Keratinocyte (primary cell): ENCODE data around the gene DMRT3. TPM values are rescaled to one million over a fixed set of nuclear protein-coding genes. Genes with fewer than 3 reads are reported as not detected.

ENCODE experiments used
- DNase-seq: peaks from one replicate; pipeline ENCODE4 v3.0.0-alpha.2; 2011; ENCODE audit warnings: low read depth, missing footprints, low spot score
- FAIRE-seq: peaks from 2 replicates; lab custom pipeline; 2011; peaks lifted over from hg19 to GRCh38; lab: Jason Lieb, UNC
- H2AFZ ChIP-seq: 2 replicates; pipeline ENCODE4 v1.6.0; 2012; ENCODE audit warnings: low read length, control low read depth, inconsistent platforms; ENCODE audit not compliant: control insufficient read depth
- H3K27ac ChIP-seq: 2 replicates; pipeline ENCODE4 v1.5.1; 2011; ENCODE audit warnings: low read length; ENCODE audit not compliant: control insufficient read depth, insufficient read depth
- H3K27me3 ChIP-seq: 3 replicates; pipeline ENCODE4 v1.6.0; 2011; ENCODE audit warnings: low read length; ENCODE audit not compliant: control insufficient read depth, insufficient read depth; ENCODE audit errors: extremely low read depth
- H3K36me3 ChIP-seq, 2 experiments: 2 replicates in 1 of 2; 3 replicates in 1 of 2; pipeline ENCODE4 v1.5.1; 2011; ENCODE audit warnings: low read length in 2 of 2, mild to moderate bottlenecking in 1 of 2; ENCODE audit not compliant: control insufficient read depth in 2 of 2, insufficient read depth in 2 of 2; ENCODE audit errors: extremely low read depth in 1 of 2
- H3K4me1 ChIP-seq: 3 replicates; pipeline ENCODE4 v1.5.1; 2011; ENCODE audit warnings: low read length; ENCODE audit not compliant: control insufficient read depth, insufficient read depth; ENCODE audit errors: extremely low read depth
- H3K4me2 ChIP-seq: 3 replicates; pipeline ENCODE4 v1.6.0; 2011; ENCODE audit warnings: low read depth, low read length; ENCODE audit not compliant: control insufficient read depth, insufficient read depth; ENCODE audit errors: extremely low read depth
- H3K4me3 ChIP-seq, 3 experiments: fragments of 200-600 bp in 1 of 3; sonication (generic) in 1 of 3; 2 replicates in 2 of 3; 3 replicates in 1 of 3; pipeline ENCODE4 v1.5.1; 2011 to 2016; ENCODE audit warnings: low read length in 3 of 3, mild to moderate bottlenecking in 3 of 3, control low read depth in 2 of 3, inconsistent platforms in 1 of 3, low read depth in 1 of 3, mixed read lengths in 1 of 3, mixed run types in 1 of 3, moderate library complexity in 1 of 3; ENCODE audit not compliant: control insufficient read depth in 2 of 3, insufficient read depth in 2 of 3; ENCODE audit errors: extremely low read depth in 1 of 3
- H3K79me2 ChIP-seq: 2 replicates; pipeline ENCODE4 v1.6.0; 2012; ENCODE audit warnings: low read length; ENCODE audit not compliant: control insufficient read depth, insufficient read depth
- H3K9ac ChIP-seq: 3 replicates; pipeline ENCODE4 v1.6.0; 2011; ENCODE audit warnings: low read length; ENCODE audit not compliant: control insufficient read depth, insufficient read depth; ENCODE audit errors: extremely low read depth
- H3K9me1 ChIP-seq: 3 replicates; pipeline ENCODE4 v1.6.0; 2011; ENCODE audit warnings: low read length; ENCODE audit not compliant: control insufficient read depth, insufficient read depth; ENCODE audit errors: extremely low read depth
- H3K9me3 ChIP-seq: 2 replicates; pipeline ENCODE4 v1.5.1; 2012; ENCODE audit warnings: low read depth, low read length; ENCODE audit not compliant: control insufficient read depth
- H4K20me1 ChIP-seq: 3 replicates; pipeline ENCODE4 v1.6.0; 2011; ENCODE audit warnings: low read length; ENCODE audit not compliant: control insufficient read depth, insufficient read depth; ENCODE audit errors: extremely low read depth
- EZH2 ChIP-seq: IDR thresholded peaks from one replicate; pipeline ENCODE4 v1.6.1; 2012; ENCODE audit warnings: inconsistent platforms, mild to moderate bottlenecking, low read length, moderate library complexity
- dilution Hi-C: fragments of 300-500 bp; cut with MboI; formaldehyde crosslinking; loops from one replicate; pipeline ENCODE4 v1.7.0; 2020; ENCODE audit warnings: low sequenced_read_pairs; ENCODE audit not compliant: extremely low pct_ligation_motif_present
- polyA plus RNA-seq, 5 experiments: library from polyadenylated mRNA; depleted of rRNA in 3 of 5; stranded (reverse) in 3 of 5; stranded (forward) in 1 of 5; unstranded in 1 of 5; fragments of >200 nt; gene quantifications; 1 replicate in 1 of 5; 2 replicates in 3 of 5; 3 replicates in 1 of 5; pipeline versions ENCODE4 v1.2.1 to v1.2.3, GENCODE V29; 2011 to 2012; ENCODE audit warnings: missing spikeins in 2 of 5, low read depth in 1 of 5, low replicate concordance in 1 of 5
- TF ChIP-seq, protein P1 (sequence below), 3 experiments: IDR thresholded peaks in 1 of 3; conservative IDR thresholded peaks in 1 of 3; optimal IDR thresholded peaks in 1 of 3; 2 replicates in 2 of 3; 3 replicates in 1 of 3; pipeline versions ENCODE3 to v1.5.1; 2011; ENCODE audit warnings: low read length in 3 of 3, mild to moderate bottlenecking in 3 of 3, moderate library complexity in 2 of 3, control low read depth in 1 of 3, inconsistent platforms in 1 of 3; ENCODE audit not compliant: insufficient read depth in 2 of 3; ENCODE audit errors: extremely low read depth in 1 of 3

The DMRT3 gene
- polyA plus RNA-seq, 1 donor (not counting 4 experiments of a cell fraction or from before 2014, with no cell fraction given) = not detected

- no peaks in the 10 kb centered on the region for H3K9me1 ChIP-seq
- dilution Hi-C loops = no loop called here
- H3K9ac ChIP-seq = no peak overlapping the region
- H3K27me3 ChIP-seq = peaks cover 57% of the 10 kb centered on the region
- H2AFZ ChIP-seq = no peak overlapping the region
- no peaks in the 10 kb centered on the region for H3K36me3 ChIP-seq
- peak; percentile 18 for TF ChIP-seq EZH2
- TF ChIP-seq, protein P1, sequence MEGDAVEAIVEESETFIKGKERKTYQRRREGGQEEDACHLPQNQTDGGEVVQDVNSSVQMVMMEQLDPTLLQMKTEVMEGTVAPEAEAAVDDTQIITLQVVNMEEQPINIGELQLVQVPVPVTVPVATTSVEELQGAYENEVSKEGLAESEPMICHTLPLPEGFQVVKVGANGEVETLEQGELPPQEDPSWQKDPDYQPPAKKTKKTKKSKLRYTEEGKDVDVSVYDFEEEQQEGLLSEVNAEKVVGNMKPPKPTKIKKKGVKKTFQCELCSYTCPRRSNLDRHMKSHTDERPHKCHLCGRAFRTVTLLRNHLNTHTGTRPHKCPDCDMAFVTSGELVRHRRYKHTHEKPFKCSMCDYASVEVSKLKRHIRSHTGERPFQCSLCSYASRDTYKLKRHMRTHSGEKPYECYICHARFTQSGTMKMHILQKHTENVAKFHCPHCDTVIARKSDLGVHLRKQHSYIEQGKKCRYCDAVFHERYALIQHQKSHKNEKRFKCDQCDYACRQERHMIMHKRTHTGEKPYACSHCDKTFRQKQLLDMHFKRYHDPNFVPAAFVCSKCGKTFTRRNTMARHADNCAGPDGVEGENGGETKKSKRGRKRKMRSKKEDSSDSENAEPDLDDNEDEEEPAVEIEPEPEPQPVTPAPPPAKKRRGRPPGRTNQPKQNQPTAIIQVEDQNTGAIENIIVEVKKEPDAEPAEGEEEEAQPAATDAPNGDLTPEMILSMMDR (optimal IDR thresholded peaks at IDR 0.05 in 1 of 3, IDR thresholded peaks at IDR 0.05 in 1 of 3, conservative IDR thresholded peaks at IDR 0.05 in 1 of 3; ENCODE audit: extremely low read depth in 1 of 3, insufficient read depth in 2 of 3, low read length in 3 of 3) = no peak
- FAIRE-seq (no peak), DNase-seq (no peak)
- H3K79me2 ChIP-seq = no peaks in the 10 kb centered on the region
- no peaks in the 10 kb centered on the region for H3K4me1 ChIP-seq
- no peak overlapping the region for H3K4me3 ChIP-seq
- no peak overlapping the region for H3K27ac ChIP-seq
- no peaks in the 10 kb centered on the region for H3K9me3 ChIP-seq
- H4K20me1 ChIP-seq = no peaks in the 10 kb centered on the region
- no peak overlapping the region for H3K4me2 ChIP-seq
These were observed 5.0 kb downstream of the DMRT3 start for GRCh38 chr9:981491-981898.

DNA sequence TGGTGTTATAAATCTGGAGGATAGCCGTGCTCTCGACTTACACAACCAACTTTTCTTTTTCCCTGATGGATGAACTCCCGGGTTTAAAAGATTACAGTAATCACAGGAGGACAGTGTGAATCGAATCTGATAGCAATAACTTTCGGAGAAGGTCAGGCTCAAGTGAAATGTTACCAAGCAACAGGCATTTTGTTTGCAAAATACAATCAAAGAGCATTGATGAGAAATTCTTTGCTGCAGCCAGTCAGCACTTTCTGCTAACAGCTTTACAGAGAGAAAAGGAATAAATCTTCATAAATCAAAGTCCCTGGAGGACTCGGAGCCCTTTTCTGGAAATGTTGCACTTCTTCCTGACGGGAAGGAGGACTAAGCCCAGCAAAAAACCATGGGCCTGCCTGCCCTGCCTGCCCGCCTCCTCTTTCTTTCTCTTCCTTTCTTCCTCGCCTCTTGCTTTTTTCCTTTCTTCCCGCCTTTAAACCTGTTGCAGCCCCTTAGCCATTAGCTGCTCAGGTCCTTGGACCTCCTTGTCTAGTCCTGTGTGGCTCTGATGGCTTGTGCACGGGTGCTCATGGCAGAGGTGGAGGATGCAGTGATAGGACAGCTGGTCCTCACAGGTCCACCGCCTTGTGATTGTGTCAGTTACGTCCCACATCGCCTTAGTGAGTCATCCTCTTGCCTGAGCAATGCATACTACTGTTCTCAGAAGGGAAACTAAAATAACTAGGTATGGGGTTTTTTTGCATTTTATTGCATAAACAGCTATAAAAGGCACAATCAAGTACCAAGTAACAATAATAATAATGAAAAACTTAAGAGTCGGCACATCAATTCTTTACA is 6.2 kb downstream of the DMRT3 start:
- no peak overlapping the region for H3K4me3 ChIP-seq
- H4K20me1 ChIP-seq = no peaks in the 10 kb centered on the region
- no peak overlapping the region for H3K4me2 ChIP-seq
- no peak for TF ChIP-seq EZH2
- TF ChIP-seq, protein P1 (optimal IDR thresholded peaks at IDR 0.05 in 1 of 3, IDR thresholded peaks at IDR 0.05 in 1 of 3, conservative IDR thresholded peaks at IDR 0.05 in 1 of 3; ENCODE audit: extremely low read depth in 1 of 3, insufficient read depth in 2 of 3, low read length in 3 of 3) = no peak
- no peaks in the 10 kb centered on the region for H3K36me3 ChIP-seq
- dilution Hi-C loops = no loop called here
- FAIRE-seq (no peak), DNase-seq (no peak)
- H3K4me1 ChIP-seq = no peaks in the 10 kb centered on the region
- no peaks in the 10 kb centered on the region for H3K9me3 ChIP-seq
- no peaks in the 10 kb centered on the region for H3K79me2 ChIP-seq
- H3K9me1 ChIP-seq = no peaks in the 10 kb centered on the region
- H3K27ac ChIP-seq = no peak overlapping the region
- peaks cover 46% of the 10 kb centered on the region for H3K27me3 ChIP-seq
- H3K9ac ChIP-seq = no peak overlapping the region
- no peak overlapping the region for H2AFZ ChIP-seq
